Measurements from ENCODE around the gene DNAH9.

DNAH9 gene

DNA sequence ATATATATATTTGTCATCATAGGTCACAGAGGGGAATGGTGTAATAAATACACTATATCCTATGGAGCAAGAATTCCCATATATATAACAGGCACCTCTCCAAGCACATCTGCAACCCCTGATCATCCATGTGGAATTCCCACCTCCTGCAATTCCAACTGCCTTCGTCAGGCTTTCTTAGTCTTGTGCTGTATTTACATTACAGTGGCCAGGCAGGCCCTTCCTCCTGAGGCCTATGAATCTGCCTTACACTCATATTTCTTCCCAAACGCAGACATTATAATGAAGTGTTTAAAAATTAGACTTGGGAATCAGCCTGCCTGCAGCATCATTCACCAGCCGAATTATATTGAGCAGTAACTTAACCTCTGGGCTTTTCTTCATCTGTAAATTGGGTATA lies 19.3 kb upstream of the DNAH9 start:
- no peak for TF ChIP-seq CTCF (IDR thresholded peaks at IDR 0.05; ENCODE audit: extremely low read depth, missing control alignments)
- DNase-seq (ENCODE audit: low spot score) = no peak

GRCh38 chr17:11580677-11581076 lies 17.6 kb upstream of the DNAH9 start:
- no peak for TF ChIP-seq CTCF (IDR thresholded peaks at IDR 0.05; ENCODE audit: extremely low read depth, missing control alignments)
- no peak for DNase-seq (ENCODE audit: low spot score)

- no peak for DNase-seq (ENCODE audit: low spot score)
- no peak for TF ChIP-seq CTCF (IDR thresholded peaks at IDR 0.05; ENCODE audit: extremely low read depth, missing control alignments)
These were observed 16.1 kb upstream of the DNAH9 start for GRCh38 chr17:11582217-11582616.

GRCh38 chr17:11583306-11583992 lies 14.8 kb upstream of the DNAH9 start:
- no peak for TF ChIP-seq CTCF (IDR thresholded peaks at IDR 0.05; ENCODE audit: extremely low read depth, missing control alignments)
- no peak for DNase-seq (ENCODE audit: low spot score)

DNA sequence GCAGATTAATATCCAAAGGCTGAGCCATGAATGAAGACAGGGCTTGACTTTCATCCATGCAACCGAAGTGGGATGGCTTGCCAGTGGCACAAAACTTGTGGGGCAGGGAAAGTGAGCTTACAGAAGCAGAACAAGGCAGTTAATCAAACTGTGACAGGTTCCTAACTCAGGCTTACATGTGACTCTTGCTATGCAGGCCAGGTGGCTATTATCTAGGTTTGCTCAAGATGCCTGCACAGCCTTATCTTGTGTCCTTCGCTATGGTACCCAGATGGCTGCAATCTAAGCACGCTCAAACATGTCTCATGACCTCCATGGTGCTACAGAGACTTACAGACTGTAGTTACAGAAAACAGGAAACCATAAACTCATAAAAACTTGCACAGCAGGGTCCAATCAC lies 8.6 kb upstream of the DNAH9 start:
- TF ChIP-seq CTCF (IDR thresholded peaks at IDR 0.05; ENCODE audit: extremely low read depth, missing control alignments) = no peak

GRCh38 chr17:11601661-11602060 lies 3.4 kb downstream of the DNAH9 start:
- TF ChIP-seq CTCF (IDR thresholded peaks at IDR 0.05; ENCODE audit: extremely low read depth, missing control alignments) = no peak
- DNase-seq (ENCODE audit: low spot score) = no peak

More for the DNA sequence above, 8.6 kb upstream of the DNAH9 start:
- no peak for DNase-seq (ENCODE audit: low spot score)

DNA sequence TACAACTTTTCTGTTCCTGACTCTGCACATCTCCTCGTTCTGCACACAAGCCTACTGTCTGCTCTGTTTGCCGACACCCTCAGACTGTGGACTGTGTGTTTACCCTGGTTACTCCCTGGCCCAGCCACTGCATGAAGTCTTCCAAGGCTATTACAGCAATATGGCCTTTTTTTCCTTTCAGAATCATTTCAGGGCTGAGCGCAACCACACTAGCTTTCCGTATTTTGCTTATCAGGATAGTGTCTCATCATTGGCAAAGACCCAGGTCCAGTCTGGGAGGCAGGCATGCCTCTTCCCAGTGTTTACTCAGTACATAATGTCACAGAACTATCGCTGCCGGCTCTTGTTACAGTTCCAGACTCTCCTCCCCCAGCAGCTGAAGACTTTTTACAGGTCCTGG lies 10.1 kb downstream of the DNAH9 start:
- DNase-seq (ENCODE audit: low spot score) = no peak
- no peak for TF ChIP-seq CTCF (IDR thresholded peaks at IDR 0.05; ENCODE audit: extremely low read depth, missing control alignments)
